HG02970 (cell line): ENCODE data around the gene MARS2.
"Not testable (repeated sequence)": the region's sequence is repeated elsewhere in the genome, so short reads cannot be mapped to it uniquely, and the experiment has no call there.

Experiments
- ATAC-seq: cut with Tn5 transposase; IDR thresholded peaks from one replicate; pipeline ENCODE4 v1.9.1; 2021; ENCODE audit warnings: mild to moderate bottlenecking, moderate library complexity, moderate number of reproducible peaks; ENCODE audit not compliant: unreplicated experiment, low FRiP score

MARS2 gene

DNA sequence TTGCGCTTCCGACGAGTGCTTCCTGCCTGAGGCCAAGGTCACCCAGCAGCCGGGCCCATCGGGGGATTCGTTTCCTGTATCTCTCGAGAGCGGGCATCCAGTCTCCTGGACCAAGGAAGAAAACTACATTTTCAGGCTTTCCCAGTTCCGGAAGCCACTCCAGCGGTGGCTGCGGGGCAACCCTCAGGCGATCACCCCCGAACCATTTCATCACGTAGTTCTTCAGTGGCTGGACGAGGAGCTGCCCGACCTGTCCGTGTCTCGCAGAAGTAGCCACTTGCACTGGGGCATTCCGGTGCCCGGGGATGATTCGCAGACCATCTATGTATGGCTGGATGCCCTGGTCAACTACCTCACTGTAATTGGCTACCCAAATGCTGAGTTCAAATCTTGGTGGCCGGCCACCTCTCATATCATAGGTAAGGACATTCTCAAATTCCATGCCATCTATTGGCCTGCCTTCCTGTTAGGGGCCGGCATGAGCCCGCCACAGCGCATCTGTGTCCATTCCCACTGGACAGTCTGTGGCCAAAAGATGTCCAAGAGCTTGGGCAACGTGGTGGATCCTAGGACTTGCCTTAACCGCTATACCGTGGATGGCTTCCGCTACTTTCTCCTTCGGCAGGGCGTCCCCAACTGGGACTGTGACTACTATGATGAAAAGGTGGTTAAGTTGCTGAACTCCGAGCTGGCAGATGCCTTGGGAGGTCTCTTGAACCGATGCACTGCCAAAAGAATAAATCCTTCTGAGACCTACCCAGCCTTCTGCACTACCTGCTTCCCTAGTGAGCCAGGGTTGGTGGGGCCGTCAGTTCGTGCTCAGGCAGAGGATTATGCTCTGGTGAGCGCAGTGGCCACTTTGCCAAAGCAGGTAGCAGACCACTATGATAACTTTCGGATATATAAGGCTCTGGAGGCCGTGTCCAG lies 1.0 kb downstream of the MARS2 start:
- no peak for ATAC-seq

DNA sequence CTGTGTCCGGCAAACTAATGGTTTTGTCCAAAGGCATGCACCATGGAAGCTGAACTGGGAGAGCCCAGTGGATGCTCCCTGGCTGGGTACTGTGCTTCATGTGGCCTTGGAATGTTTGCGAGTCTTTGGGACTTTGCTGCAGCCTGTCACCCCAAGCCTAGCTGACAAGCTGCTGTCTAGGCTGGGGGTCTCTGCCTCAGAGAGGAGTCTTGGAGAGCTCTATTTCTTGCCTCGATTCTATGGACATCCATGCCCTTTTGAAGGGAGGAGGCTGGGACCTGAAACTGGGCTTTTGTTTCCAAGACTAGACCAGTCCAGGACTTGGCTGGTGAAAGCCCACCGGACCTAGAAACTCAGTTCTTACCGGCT lies 1.7 kb downstream of the MARS2 start:
- no peak for ATAC-seq

DNA sequence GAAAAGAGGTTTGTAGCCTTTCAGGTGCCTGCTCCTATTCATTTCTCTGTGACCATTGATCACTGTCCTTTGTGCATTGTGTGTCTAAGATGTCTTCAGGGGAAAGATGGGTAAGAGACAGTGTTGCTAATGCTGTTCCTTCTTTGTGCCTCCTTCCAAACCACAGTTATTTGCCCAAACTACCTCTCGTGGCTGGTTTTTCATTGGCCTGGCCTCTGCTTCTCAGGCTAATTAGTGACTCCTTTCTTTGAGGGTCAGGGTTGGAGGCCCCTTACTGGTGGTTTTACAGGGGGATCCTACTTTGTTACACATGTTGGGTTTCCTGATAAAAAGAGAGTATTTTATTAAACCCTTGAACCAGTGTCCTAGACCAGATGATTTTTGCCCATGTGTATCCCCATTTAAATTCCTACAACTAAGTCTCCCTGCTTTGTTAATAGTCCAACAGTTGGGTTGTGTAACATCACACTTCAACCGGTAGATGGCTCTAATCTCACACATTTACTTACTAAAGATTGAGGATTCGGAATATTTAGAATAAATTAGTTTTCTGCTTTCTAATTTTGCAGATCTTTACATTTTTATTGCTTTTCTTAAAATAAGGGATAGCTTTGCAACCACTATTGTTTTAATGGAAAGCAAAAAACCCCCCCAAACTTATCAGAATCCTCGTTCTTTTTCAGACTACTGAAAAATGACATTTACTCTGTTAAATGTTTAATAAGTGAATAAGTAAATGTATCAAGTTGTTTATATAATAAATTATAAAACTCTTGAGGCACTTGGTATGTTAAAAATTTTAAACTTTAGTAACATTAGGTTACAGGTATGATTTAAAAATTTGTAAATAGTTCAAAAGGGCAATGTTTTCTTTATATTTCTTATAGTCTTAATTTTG lies 2.4 kb downstream of the MARS2 start:
- no peak for ATAC-seq

DNA sequence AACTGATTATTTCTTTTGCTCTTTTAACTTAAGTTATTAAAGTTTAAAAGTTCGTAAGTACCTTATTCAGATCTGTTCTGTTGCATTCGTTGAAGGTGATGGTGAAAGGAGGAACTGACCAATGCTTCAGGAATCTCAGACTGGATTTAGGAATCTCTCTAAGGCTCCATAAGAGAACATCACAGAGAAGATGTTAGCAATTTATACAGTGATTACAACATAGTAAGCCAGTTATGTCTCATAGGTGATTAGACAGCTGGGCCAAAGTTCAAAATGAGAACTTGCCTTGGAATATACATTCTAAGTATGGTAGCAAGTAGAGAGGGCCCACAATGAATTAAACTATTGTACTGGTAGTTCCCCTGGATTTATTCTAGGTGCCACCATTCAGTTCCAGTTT lies 3.2 kb downstream of the MARS2 start:
- ATAC-seq: no peak

DNA sequence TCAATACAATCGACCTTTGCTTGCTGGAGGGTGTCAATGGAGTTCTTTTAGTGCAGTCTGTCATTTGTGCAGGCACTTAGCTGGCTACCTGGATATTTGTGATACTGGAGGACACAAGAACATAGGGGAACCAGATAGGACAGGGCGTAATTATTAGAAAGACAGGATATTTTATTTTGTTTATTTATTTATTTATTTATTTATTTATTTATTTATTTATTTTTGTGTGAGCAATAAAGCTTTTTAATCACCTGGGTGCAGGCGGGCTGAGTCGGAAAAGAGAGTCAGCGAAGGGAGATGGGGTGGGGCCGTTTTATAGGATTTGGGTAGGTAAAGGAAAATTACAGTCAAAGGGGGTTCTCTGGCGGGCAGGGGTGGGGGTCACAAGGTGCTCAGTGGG lies 4.0 kb downstream of the MARS2 start:
- not testable (repeated sequence) for ATAC-seq

DNA sequence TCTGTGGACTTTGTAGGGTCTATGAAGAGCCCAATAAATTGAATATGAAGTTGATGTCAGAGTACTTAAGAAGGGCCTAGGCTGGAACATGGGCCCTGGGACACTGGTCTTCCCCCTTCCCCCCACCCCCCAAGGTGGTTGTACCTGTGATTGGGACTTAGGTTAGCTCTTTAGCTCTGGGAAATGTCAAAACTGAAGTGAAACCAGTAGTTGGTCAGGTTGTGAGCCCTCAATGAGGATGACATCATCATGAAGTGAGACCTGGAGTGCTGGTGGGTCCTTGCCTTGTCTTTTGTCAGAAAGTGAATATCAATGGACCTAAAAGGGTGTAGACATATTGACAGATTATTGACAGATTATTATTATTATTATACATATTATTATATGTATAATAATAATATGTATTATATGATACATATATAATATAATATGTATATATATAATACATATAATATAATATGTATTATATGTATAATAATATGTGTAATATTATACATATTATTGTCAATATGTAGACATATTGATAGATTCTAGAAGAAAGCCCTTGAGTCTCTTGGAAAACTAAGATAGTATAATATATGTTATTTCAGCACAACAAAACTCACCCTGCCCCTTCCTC lies 5.4 kb downstream of the MARS2 start:
- ATAC-seq: peak; percentile 51

DNA sequence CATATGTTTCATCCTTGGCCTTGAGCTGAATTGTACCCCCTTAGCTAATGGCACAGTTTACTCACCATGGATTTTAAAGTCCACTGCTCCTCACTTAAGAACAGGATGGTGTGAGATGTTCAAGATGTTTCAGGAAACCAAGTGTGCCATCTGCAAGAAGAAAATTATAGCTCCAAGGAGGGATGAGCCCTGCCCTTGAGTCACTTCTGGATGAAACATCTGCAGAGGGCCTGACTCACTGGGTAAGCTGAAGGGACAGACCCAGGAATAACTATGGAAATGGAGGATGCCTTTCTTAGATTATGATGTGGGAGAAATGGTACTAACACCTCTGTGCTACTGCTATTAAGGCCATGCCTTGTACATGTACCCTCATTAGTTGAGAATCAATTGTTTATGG lies 6.4 kb downstream of the MARS2 start:
- ATAC-seq: no peak

DNA sequence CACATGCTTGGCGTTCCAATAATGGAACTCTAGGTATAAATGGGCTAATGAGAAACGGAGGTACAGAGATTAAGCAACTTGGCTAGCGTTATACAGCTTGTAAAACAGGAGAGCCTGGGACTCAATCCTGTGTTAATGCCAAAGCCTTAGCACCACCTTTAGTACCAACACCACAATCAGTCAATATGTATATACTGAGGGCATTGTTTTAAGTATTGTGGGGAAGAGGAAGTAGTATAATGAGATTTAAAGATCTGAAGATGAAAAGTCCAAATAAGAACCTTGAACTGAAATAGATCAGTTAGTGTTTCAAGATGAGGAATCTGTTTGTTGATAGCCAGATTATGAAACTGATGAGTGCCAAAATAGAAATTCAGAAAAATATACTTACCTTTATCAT lies 8.1 kb downstream of the MARS2 start:
- ATAC-seq: no peak

DNA sequence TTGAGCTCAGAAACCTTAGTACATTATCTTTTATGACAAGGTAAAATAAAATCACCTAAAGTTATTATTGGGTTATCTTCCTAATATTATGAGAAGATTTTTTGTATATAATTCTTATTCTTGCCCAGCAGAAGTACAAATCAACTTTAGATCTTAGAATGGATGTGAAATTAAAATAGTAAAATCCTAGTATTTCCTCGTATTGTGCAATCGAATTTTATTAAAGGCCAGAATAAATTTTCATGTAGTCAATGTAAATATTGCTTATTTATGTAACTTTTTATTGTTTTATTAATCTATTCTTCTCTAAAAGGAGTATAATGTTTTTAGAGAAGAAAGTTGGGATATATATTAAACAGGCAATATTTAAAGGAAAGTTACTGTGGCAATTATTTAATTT lies 12.7 kb downstream of the MARS2 start:
- ATAC-seq: no peak

DNA sequence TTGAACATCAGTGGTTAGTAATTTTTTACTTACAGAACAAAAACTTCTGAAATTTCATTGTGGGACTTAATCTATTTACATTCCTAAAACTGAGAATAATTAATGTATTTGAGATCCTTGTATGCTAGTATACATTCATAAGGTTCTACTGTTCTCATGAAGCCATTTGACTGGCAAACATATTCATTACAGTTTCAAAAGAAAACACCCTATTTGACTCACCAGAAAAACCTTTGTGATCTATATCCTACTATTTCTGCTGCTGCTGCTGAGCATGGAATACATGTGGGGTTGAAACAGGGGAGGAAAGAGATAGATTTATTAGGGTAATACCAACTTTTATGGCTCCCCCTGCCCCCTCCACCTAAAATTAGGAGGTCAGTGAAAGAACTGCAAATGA lies 21.8 kb downstream of the MARS2 start:
- ATAC-seq: no peak

DNA sequence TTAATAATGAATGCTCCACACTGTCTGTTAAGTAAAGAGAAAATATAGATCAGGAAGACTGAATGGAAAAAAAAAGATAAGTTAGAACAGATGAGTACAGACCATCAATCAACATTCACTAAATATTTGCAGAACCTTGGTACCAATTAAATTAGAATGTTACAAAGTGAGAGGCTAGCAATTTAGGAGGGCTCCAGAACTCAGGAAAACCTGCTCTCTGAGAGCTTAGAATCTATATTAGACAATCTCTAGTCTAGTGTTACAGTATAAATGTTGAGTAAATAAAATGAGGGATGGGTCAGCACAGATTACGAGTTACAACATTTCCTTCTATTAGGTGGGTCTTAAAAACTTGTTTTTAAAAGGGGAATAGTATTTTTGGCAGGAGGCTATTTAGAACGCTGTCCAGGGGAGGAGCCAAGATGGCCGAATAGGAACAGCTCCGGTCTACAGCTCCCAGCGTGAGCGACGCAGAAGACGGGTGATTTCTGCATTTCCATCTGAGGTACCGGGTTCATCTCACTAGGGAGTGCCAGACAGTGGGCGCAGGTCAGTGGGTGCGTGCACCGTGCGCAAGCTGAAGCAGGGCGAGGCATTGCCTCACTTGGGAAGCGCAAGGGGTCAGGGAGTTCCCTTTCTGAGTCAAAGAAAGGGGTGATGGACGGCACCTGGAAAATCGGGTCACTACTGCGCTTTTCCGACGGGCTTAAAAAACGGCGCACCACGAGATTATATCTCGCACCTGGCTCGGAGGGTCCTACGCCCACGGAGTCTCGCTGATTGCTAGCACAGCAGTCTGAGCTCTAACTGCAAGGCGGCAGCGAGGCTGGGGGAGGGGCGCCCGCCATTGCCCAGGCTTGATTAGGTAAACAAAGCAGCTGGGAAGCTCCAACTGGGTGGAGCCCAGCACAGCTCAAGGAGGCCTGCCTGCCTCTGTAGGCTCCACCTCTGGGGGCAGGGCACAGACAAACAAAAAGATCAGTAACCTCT lies 23.7 kb downstream of the MARS2 start:
- not testable (repeated sequence) for ATAC-seq

DNA sequence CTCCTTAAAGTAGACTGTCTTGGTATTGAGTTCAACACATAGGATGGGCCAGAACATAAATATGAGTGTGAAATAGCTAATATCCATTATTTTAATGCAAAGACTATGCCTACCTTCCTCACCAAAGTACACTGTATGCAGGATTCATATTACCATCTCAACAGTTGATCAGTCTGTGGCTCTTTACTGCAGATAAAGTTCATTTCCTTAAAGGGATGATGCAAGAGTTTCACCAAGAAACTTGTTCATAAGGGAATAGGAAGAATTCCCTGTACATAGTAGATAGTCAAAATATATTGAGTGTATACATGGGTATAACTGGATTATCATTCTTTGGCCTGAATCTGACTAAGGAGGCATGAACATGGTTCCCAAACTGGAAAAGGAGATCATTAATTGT lies 35.0 kb downstream of the MARS2 start:
- no peak for ATAC-seq
